ENCODE data around the gene RRP1.
A peak's percentile ranks its signal among the peaks of the same experiment; 100 is the strongest.

The RRP1 gene

GRCh38 chr21:43785134-43785533, 4.2 kb upstream of the RRP1 start:
- Histone ChIP-seq H3K27me3 (ENCODE audit: control insufficient read depth, insufficient read depth, low read length) (no peaks in the 10 kb centered on the region), H3K4me1 (ENCODE audit: control insufficient read depth, insufficient read depth, low read length) (peaks cover 3% of the 10 kb centered on the region), H3K4me3 (ENCODE audit: low read length) (no peak overlapping the region), H3K36me3 (ENCODE audit: control insufficient read depth, insufficient read depth, low read length) (no peaks in the 10 kb centered on the region), H3K27ac (ENCODE audit: low read depth, low read length) (no peak overlapping the region), H3K9ac (ENCODE audit: low read length) (no peak overlapping the region)

GRCh38 chr21:43786300-43786806, 3.0 kb upstream of the RRP1 start:
- H3K27ac ChIP-seq (ENCODE audit: low read depth, low read length): no peak overlapping the region
- H3K27me3 ChIP-seq (ENCODE audit: control insufficient read depth, insufficient read depth, low read length): no peaks in the 10 kb centered on the region
- peaks cover 5% of the 10 kb centered on the region for H3K4me1 ChIP-seq (ENCODE audit: control insufficient read depth, insufficient read depth, low read length)
- no peak overlapping the region for H3K9ac ChIP-seq (ENCODE audit: low read length)
- H3K4me3 ChIP-seq (ENCODE audit: low read length): no peak overlapping the region
- H3K36me3 ChIP-seq (ENCODE audit: control insufficient read depth, insufficient read depth, low read length): no peaks in the 10 kb centered on the region

GRCh38 chr21:43786807-43787440, 2.5 kb upstream of the RRP1 start:
- Histone ChIP-seq H3K27ac (ENCODE audit: low read depth, low read length) (no peak overlapping the region), H3K27me3 (ENCODE audit: control insufficient read depth, insufficient read depth, low read length) (no peaks in the 10 kb centered on the region), H3K9ac (ENCODE audit: low read length) (no peak overlapping the region), H3K4me1 (ENCODE audit: control insufficient read depth, insufficient read depth, low read length) (peaks cover 5% of the 10 kb centered on the region), H3K36me3 (ENCODE audit: control insufficient read depth, insufficient read depth, low read length) (no peaks in the 10 kb centered on the region), H3K4me3 (ENCODE audit: low read length) (no peak overlapping the region)

DNA sequence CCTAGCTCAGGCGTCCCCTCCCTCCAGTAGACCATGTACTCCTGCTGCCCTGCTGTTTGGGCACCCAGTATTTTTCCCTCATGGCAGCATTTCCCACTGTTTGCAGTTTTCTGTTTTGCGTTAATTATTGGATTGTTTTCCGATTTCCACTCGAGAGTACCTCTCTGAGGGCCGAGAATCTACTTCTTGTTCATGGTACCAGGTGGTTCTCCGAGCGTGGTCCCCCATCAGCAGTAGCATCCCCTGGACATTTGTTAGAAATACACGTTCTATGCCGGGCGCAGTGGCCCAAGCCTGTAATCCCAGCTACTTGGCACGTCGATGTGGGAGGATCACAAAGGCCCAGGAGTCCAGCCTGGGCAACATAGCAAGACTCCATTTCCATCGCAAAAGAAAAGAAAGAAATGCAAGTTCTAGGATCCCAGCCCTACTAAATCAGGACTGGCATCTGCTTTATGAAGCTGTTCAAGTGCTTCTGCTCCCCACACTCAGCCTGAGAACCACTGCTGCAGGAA, 690 bp downstream of the RRP1 start:
- Histone ChIP-seq H3K4me3 (ENCODE audit: low read length) (peak overlapping the region; percentile 86), H3K4me1 (ENCODE audit: control insufficient read depth, insufficient read depth, low read length) (peaks cover 5% of the 10 kb centered on the region), H3K27ac (ENCODE audit: low read depth, low read length) (peak overlapping the region; percentile 38), H3K9ac (ENCODE audit: low read length) (peak overlapping the region; percentile 70), H3K27me3 (ENCODE audit: control insufficient read depth, insufficient read depth, low read length) (no peaks in the 10 kb centered on the region), H3K36me3 (ENCODE audit: control insufficient read depth, insufficient read depth, low read length) (peaks cover 14% of the 10 kb centered on the region)

- Histone ChIP-seq H3K36me3 (ENCODE audit: control insufficient read depth, insufficient read depth, low read length) (peaks cover 26% of the 10 kb centered on the region), H3K4me1 (ENCODE audit: control insufficient read depth, insufficient read depth, low read length) (peaks cover 5% of the 10 kb centered on the region), H3K27me3 (ENCODE audit: control insufficient read depth, insufficient read depth, low read length) (no peaks in the 10 kb centered on the region)
Observed at GRCh38 chr21:43792406-43792805, 3.0 kb downstream of the RRP1 start.

DNA sequence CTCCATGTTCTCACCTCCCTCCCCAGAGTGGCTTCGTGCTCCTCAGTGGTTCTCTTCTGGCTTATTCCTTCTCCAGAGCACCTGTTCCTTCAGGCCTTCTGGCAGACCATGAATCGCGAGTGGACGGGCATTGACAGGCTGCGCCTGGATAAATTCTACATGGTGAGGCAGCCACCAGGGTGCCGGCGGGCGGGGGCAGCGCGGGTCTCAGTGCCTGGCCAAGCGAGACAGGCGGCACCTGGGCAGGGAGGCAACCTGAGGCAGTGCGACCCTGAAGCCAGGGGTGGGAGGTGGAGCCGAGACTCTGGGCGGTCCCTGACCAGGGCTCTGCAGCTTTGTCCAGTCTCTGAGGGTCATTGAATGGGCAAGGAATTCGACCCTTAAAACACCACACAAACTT, 3.9 kb downstream of the RRP1 start:
- Histone ChIP-seq H3K4me3 (ENCODE audit: low read length) (no peak overlapping the region), H3K36me3 (ENCODE audit: control insufficient read depth, insufficient read depth, low read length) (peaks cover 35% of the 10 kb centered on the region), H3K4me1 (ENCODE audit: control insufficient read depth, insufficient read depth, low read length) (peaks cover 5% of the 10 kb centered on the region), H3K9ac (ENCODE audit: low read length) (no peak overlapping the region), H3K27me3 (ENCODE audit: control insufficient read depth, insufficient read depth, low read length) (no peaks in the 10 kb centered on the region), H3K27ac (ENCODE audit: low read depth, low read length) (no peak overlapping the region)

More at GRCh38 chr21:43792406-43792805, 3.0 kb downstream of the RRP1 start:
- no peak overlapping the region for H3K4me3 ChIP-seq (ENCODE audit: low read length)
- H3K9ac ChIP-seq (ENCODE audit: low read length): no peak overlapping the region
- H3K27ac ChIP-seq (ENCODE audit: low read depth, low read length): no peak overlapping the region

DNA sequence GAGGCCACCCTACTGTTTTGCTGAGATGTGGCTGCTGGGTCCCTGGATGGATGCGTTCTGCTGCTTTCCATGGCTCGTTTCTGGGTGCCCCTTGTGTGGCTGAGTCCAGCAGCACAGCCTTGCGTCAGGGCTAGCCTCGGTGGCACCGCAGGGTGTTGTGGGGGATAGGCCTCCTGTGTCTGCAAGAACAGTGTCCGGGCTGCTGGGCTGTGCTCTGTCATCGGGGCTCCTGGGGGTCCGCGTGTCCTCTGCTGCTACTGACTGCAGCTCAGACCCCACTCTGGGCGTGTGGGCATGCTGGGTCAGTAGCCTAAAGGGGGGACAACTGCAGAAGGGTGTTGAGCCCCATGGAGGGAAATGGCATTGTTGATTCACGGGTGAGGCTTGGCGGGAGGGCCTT, 4.9 kb downstream of the RRP1 start:
- Histone ChIP-seq H3K4me1 (ENCODE audit: control insufficient read depth, insufficient read depth, low read length) (peaks cover 5% of the 10 kb centered on the region), H3K36me3 (ENCODE audit: control insufficient read depth, insufficient read depth, low read length) (peaks cover 43% of the 10 kb centered on the region), H3K4me3 (ENCODE audit: low read length) (no peak overlapping the region), H3K27me3 (ENCODE audit: control insufficient read depth, insufficient read depth, low read length) (no peaks in the 10 kb centered on the region), H3K27ac (ENCODE audit: low read depth, low read length) (no peak overlapping the region), H3K9ac (ENCODE audit: low read length) (no peak overlapping the region)

- Histone ChIP-seq H3K4me3 (ENCODE audit: low read length) (no peak overlapping the region), H3K4me1 (ENCODE audit: control insufficient read depth, insufficient read depth, low read length) (peaks cover 5% of the 10 kb centered on the region), H3K27me3 (ENCODE audit: control insufficient read depth, insufficient read depth, low read length) (no peaks in the 10 kb centered on the region), H3K27ac (ENCODE audit: low read depth, low read length) (no peak overlapping the region), H3K9ac (ENCODE audit: low read length) (no peak overlapping the region), H3K36me3 (ENCODE audit: control insufficient read depth, insufficient read depth, low read length) (peaks cover 43% of the 10 kb centered on the region)
Observed at GRCh38 chr21:43794857-43795256, 5.5 kb downstream of the RRP1 start.

DNA sequence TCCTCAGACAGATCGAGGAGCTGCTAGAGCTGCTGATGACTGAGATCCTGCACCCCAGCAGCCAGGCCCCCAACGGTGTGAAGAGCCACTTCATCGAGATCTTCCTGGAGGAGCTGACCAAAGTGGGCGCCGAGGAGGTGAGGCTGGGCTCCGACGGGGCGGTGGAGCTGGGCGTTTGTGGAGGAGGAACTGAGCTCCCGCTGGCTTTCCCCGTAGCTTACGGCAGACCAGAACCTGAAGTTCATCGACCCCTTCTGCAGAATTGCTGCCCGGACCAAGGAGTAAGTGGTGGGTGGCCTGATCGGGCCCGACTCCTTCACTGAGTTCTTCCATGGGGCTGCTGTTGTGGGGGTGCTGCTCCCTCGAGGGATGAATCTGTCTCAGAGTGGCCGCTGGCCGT, 8.0 kb downstream of the RRP1 start:
- H3K4me1 ChIP-seq (ENCODE audit: control insufficient read depth, insufficient read depth, low read length): no peaks in the 10 kb centered on the region
- H3K27me3 ChIP-seq (ENCODE audit: control insufficient read depth, insufficient read depth, low read length): no peaks in the 10 kb centered on the region
- no peak overlapping the region for H3K27ac ChIP-seq (ENCODE audit: low read depth, low read length)
- H3K36me3 ChIP-seq (ENCODE audit: control insufficient read depth, insufficient read depth, low read length): peaks cover 46% of the 10 kb centered on the region
- H3K4me3 ChIP-seq (ENCODE audit: low read length): no peak overlapping the region
- H3K9ac ChIP-seq (ENCODE audit: low read length): no peak overlapping the region

- no peaks in the 10 kb centered on the region for H3K4me1 ChIP-seq (ENCODE audit: control insufficient read depth, insufficient read depth, low read length)
- no peaks in the 10 kb centered on the region for H3K27me3 ChIP-seq (ENCODE audit: control insufficient read depth, insufficient read depth, low read length)
- H3K9ac ChIP-seq (ENCODE audit: low read length): no peak overlapping the region
- H3K4me3 ChIP-seq (ENCODE audit: low read length): no peak overlapping the region
- peaks cover 48% of the 10 kb centered on the region for H3K36me3 ChIP-seq (ENCODE audit: control insufficient read depth, insufficient read depth, low read length)
- no peak overlapping the region for H3K27ac ChIP-seq (ENCODE audit: low read depth, low read length)
Observed at GRCh38 chr21:43797925-43798715, 8.7 kb downstream of the RRP1 start.

- Histone ChIP-seq H3K4me3 (ENCODE audit: low read length) (no peak overlapping the region), H3K9ac (ENCODE audit: low read length) (no peak overlapping the region), H3K27me3 (ENCODE audit: control insufficient read depth, insufficient read depth, low read length) (no peaks in the 10 kb centered on the region), H3K27ac (ENCODE audit: low read depth, low read length) (no peak overlapping the region), H3K36me3 (ENCODE audit: control insufficient read depth, insufficient read depth, low read length) (peaks cover 42% of the 10 kb centered on the region), H3K4me1 (ENCODE audit: control insufficient read depth, insufficient read depth, low read length) (no peaks in the 10 kb centered on the region)
Observed at GRCh38 chr21:43799301-43799840, 10.0 kb downstream of the RRP1 start.

DNA sequence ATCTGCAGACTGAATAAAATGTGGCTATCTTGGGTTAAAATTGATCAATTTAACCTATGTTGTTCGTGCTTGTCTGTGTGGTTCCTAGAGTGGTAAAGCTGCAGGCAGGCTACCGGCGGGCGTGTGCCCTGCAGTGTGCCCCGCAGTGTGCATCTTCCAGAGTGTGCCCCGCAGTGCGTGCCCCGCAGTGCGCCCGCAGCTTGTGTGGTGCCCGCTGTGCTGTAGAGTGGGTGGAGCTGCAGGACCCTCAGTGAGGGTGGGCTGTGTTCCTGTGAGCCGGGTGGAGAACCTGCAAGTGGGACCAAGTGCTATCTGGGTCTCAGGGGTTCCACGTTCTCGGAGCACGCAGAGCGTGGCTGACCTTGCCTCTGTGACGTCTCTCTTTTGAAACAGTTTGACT, 10.7 kb downstream of the RRP1 start:
- Histone ChIP-seq H3K4me3 (ENCODE audit: low read length) (no peak overlapping the region), H3K4me1 (ENCODE audit: control insufficient read depth, insufficient read depth, low read length) (no peaks in the 10 kb centered on the region), H3K27ac (ENCODE audit: low read depth, low read length) (no peak overlapping the region), H3K27me3 (ENCODE audit: control insufficient read depth, insufficient read depth, low read length) (no peaks in the 10 kb centered on the region), H3K36me3 (ENCODE audit: control insufficient read depth, insufficient read depth, low read length) (peaks cover 41% of the 10 kb centered on the region), H3K9ac (ENCODE audit: low read length) (no peak overlapping the region)
